HG03442 (cell line): ENCODE results near the gene GNPAT.

Experiments
- ATAC-seq: cut with Tn5 transposase; IDR thresholded peaks from one replicate; pipeline ENCODE4 v1.9.1; 2021; ENCODE audit warnings: mild to moderate bottlenecking, moderate library complexity; ENCODE audit not compliant: unreplicated experiment

The GNPAT gene

GRCh38 chr1:231240883-231241735 is at the start of gene GNPAT:
Gene GNPAT, plus strand, starts transcription at chr1:231241212. Its CDS starts 167 bp downstream, at chr1:231241379.
- ATAC-seq = peak; percentile 92

- ATAC-seq = no peak
Measured at GRCh38 chr1:231192620-231193163, 48.3 kb upstream of the GNPAT start.

- ATAC-seq = no peak
Measured at GRCh38 chr1:231193710-231194340, 47.2 kb upstream of the GNPAT start.

- no peak for ATAC-seq
Measured at GRCh38 chr1:231194476-231194842, 46.6 kb upstream of the GNPAT start.

- no peak for ATAC-seq
Measured at GRCh38 chr1:231194843-231195516, 46.0 kb upstream of the GNPAT start.

GRCh38 chr1:231196307-231196706 is 44.7 kb upstream of the GNPAT start:
- ATAC-seq = no peak

- no peak for ATAC-seq
Measured at GRCh38 chr1:231196728-231197127, 44.3 kb upstream of the GNPAT start.

GRCh38 chr1:231199868-231200267 is 41.1 kb upstream of the GNPAT start:
- ATAC-seq = no peak

GRCh38 chr1:231200388-231201031 is 40.5 kb upstream of the GNPAT start:
- no peak for ATAC-seq

- ATAC-seq = no peak
Measured at GRCh38 chr1:231201375-231201978, 39.5 kb upstream of the GNPAT start.

GRCh38 chr1:231201979-231202633 is 38.9 kb upstream of the GNPAT start:
- no peak for ATAC-seq

- ATAC-seq = no peak
Measured at GRCh38 chr1:231203259-231204057, 37.6 kb upstream of the GNPAT start.

- no peak for ATAC-seq
Measured at GRCh38 chr1:231206856-231207255, 34.2 kb upstream of the GNPAT start.

GRCh38 chr1:231207437-231207836 is 33.6 kb upstream of the GNPAT start:
- no peak for ATAC-seq

- no peak for ATAC-seq
Measured at GRCh38 chr1:231208980-231209379, 32.0 kb upstream of the GNPAT start.

GRCh38 chr1:231209531-231209930 is 31.5 kb upstream of the GNPAT start:
- no peak for ATAC-seq

GRCh38 chr1:231210126-231210525 is 30.9 kb upstream of the GNPAT start:
- no peak for ATAC-seq

- ATAC-seq = peak; percentile 83
Measured at GRCh38 chr1:231211005-231211857, 29.8 kb upstream of the GNPAT start.
